H7 (cell line): ENCODE measurements around the gene ITGA11. TPM values are rescaled to one million over a fixed set of nuclear protein-coding genes. Genes with fewer than 3 reads are reported as not detected.

Experiments
- DNase-seq: peaks from one replicate; pipeline ENCODE4 v3.0.0; 2012
- H3K27me3 ChIP-seq: 2 replicates; pipeline ENCODE4 v1.6.0; 2011; ENCODE audit warnings: mild to moderate bottlenecking, low read length; ENCODE audit not compliant: control insufficient read depth, insufficient read depth
- H3K36me3 ChIP-seq: replicated peaks from 2 replicates; pipeline ENCODE4 v1.5.1; 2011; ENCODE audit warnings: low read length; ENCODE audit not compliant: control insufficient read depth, insufficient read depth
- H3K4me3 ChIP-seq: 2 replicates; pipeline ENCODE4 v1.5.1; 2011; ENCODE audit warnings: low read depth, mild to moderate bottlenecking, control low read depth, low read length, moderate library complexity; ENCODE audit not compliant: insufficient read depth
- total RNA-seq: library from RNA; depleted of rRNA; stranded (reverse); fragments of >200 nt; shearing (Covaris generic); gene quantifications from 2 replicates; pipeline ENCODE4 v1.2.3, GENCODE V29; 2014

ITGA11 gene
- total RNA-seq, 1 experiment from 2014 or later = 0.03 TPM

DNA sequence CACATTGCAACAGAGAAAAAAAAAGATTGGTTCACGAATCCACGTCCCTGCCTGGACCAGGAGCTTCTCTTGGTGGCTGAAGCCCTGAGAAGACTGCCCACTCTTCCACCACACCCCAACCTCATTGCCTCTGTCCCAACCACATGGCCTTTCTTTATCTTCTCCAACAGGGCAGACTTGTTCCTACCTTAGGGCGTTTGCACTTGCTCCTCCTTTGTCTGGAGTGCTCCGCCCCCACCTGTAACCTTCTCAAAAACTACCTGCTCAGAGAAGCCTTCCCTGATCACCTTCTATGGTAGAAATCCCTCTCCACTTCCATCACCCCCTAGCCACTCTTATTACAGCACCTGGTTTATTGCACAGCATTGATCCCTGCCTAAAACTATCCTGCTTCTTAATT is 64.7 kb downstream of the ITGA11 start:
- Histone ChIP-seq H3K4me3 (no peak overlapping the region), H3K36me3 (no peaks in the 10 kb centered on the region), H3K27me3 (no peaks in the 10 kb centered on the region; the same call in none of the 2 replicates)
- DNase-seq = no peak

DNA sequence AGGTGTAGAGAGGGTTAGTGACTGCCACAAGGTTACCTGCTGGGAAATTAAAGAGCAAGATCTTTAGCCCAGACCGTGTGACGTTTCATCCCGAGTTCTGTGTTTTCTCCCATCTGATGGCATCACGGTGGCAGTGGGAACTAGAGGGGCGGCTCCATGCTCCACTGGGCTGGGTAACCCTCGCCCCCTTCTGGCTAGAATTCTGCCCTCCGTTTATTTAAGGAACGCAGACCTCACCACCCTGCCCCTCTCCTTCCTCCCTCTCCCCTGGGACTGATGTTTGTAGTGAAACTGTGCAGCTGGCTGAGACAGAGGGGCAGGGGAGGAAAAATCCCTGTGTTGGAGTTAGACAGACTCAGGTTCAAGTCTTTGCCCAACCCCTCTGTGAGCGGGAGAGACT is 65.6 kb downstream of the ITGA11 start:
- Histone ChIP-seq H3K36me3 (no peaks in the 10 kb centered on the region), H3K27me3 (no peaks in the 10 kb centered on the region; the same call in none of the 2 replicates), H3K4me3 (no peak overlapping the region)
- DNase-seq = peak; percentile 86

DNA sequence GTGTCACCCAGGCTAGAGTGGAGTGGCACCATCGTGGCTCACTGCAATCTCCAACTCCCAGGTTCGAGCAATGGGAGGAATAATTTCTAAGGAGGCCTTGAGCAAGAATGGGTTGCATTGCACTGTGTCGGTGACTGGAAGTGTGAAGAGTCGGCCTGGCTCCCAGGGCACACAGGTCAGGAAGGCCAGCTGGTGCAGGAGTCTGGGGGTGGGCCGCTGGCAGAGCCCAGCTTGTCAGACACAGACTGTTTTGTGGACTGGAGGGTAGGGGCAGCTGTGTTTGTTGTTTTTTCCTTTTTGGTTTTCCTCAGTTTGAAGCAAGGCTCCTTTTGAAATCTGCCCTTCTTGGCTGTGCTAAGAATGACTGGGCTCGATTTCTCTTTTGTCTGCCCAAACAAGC is 66.2 kb downstream of the ITGA11 start:
- DNase-seq = no peak
- H3K27me3 ChIP-seq = no peaks in the 10 kb centered on the region; the same call in none of the 2 replicates

DNA sequence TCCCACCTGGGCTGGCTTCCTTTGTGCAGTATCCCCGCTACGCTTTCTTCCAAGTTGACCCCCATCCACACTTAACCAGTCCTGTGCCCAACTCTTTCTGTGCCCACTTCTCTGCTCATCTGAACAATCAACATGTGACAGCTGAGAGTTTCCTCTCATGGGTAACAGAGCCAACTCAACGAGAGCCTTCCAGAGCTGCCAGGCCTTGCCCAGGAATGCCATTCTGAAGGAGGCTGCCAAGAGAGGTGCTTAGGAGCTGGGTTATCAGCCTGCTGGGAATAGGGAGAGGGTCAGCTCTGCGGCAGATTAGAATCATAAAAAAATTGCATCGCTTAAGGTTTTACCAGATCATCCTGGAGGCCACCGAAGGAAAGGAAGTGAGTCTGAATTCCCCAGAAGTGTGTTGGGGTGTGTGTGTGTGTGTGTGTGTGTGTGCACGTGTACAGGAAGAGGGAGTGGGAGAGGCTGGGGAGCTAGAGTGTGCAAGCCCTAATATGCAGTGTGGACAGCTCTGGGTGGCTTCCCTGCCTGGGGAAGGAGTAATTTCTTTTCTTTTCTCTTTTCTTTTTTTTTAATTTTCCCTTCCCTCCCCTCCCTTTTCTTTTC is 66.7 kb downstream of the ITGA11 start:
- Histone ChIP-seq H3K27me3 (no peaks in the 10 kb centered on the region; the same call in none of the 2 replicates), H3K36me3 (no peaks in the 10 kb centered on the region), H3K4me3 (no peak overlapping the region)
- DNase-seq = no peak

More for the DNA sequence above, 66.2 kb downstream of the ITGA11 start:
- Histone ChIP-seq H3K36me3 (no peaks in the 10 kb centered on the region), H3K4me3 (no peak overlapping the region)

DNA sequence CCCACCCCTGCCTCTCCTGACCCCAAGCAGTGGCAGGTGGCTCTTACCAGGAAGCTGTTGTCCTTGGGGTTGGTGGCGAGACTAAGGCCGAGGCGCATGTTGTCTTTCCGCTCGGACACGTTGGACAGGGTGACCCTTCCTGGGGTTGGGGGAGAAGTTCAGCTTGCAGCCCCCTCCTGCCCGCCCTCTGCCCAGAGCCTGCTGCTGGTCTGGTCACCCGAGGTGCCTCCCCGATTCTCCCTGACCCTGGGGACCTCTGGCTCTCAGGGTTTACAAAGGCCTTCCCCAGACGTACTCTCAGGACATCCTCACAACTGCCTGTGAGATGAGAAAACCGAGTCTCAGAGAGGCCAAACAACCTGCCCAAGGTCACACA is 67.3 kb downstream of the ITGA11 start:
- Histone ChIP-seq H3K4me3 (no peak overlapping the region), H3K36me3 (no peaks in the 10 kb centered on the region), H3K27me3 (no peaks in the 10 kb centered on the region; the same call in 1 of the 2 replicates)

DNA sequence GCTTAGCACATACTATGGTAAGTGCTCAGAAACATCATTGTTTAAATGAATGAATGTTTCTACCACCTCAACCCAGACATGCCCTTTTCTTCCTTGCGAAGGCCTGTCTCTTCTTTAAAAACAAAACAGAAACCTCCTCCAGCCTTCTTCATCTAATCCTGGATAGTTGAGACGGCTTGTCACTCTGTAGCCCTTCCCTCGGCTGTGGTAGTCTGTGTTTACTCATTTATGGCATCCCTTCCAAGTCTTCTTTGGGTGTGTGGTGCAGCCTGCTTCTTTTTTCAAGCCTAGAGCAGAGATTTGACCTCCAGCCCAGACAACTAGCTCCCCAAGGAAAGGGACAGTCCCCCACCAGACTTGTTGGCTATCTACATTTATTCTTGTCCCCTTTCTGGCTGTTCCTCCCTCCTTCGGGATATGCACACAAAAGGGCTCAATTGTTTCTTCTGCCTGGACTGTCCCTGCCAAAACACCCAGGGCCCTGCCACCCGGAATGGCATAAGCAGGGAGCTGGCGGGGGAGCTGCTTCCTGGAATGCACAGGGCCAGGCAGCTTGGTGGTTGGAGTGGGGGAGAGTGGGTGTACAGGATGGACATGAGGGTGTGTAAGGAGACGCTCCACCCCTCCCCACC is 67.8 kb downstream of the ITGA11 start:
- no peak overlapping the region for H3K4me3 ChIP-seq
- H3K27me3 ChIP-seq = no peaks in the 10 kb centered on the region; the same call in 1 of the 2 replicates
- DNase-seq = no peak
- H3K36me3 ChIP-seq = no peaks in the 10 kb centered on the region

More for the DNA sequence above, 67.3 kb downstream of the ITGA11 start:
- no peak for DNase-seq

DNA sequence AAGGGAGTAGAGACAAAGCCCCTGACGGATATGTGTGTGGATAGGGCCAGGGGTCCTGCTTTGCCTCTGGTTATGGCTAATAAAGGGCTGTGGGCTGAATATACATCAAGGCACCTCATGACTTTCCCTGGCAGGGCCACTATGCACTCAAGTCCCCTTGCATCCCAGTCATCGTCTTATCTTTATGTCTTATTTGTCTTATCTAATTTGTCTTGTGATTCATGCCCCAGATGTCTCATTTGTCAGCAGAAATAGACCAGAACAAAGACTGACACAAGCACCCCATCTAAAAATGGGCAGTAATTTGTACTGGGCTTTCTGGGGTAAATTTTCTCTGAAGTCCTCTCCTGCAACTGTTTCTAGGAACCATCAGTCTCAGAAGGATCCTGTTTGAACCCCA is 68.6 kb downstream of the ITGA11 start:
- no peaks in the 10 kb centered on the region; the same call in 1 of the 2 replicates for H3K27me3 ChIP-seq
- DNase-seq = no peak
- no peaks in the 10 kb centered on the region for H3K36me3 ChIP-seq
- no peak overlapping the region for H3K4me3 ChIP-seq

DNA sequence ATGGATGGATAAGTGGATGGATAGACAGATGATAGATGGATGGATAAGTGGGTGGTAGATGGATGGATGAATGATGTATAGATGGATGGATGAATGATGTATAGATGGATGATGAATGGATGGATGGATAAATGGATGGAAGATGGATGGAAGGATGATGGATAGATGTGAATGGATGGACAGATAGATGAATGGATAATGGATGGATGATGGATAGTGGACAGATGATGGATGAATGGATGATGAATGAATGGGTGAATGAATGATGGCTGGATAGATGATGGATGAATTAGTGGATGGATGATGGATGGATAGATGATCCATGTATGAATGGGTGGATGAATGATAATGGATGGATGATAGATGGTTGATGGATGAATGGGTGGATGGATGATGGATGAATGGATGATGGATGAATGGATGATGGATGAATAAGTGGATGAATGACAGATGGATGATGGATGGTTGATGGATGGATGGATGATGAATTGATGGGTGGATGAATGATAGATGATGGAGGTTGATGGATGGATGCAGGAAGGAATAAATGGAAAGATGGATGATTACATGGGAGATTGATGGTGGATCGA is 69.3 kb downstream of the ITGA11 start:
- no peaks in the 10 kb centered on the region; the same call in 1 of the 2 replicates for H3K27me3 ChIP-seq
- H3K4me3 ChIP-seq = no peak overlapping the region
- no peak for DNase-seq
- H3K36me3 ChIP-seq = no peaks in the 10 kb centered on the region

DNA sequence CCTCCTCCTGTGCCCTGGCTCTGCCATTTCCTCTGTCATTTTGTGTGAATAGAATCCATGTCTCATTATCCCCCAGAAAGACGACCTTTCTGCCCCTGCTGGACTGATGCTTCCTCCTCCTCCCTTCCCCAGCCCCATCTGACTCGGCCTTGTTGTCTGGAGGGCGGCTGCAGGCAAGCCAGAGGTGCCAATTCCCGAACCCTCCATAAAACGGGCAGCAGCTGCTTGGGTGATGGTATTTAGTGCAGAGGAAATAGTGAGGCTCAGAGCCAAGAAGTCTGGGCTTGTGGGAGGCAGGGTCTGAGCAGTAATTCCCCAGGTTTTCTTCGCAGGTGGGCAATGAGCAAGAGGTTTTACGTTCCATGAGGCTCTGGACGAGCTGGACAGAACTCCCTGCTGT is 71.2 kb downstream of the ITGA11 start:
- Histone ChIP-seq H3K27me3 (no peaks in the 10 kb centered on the region), H3K36me3 (no peaks in the 10 kb centered on the region)
- no peak for DNase-seq

DNA sequence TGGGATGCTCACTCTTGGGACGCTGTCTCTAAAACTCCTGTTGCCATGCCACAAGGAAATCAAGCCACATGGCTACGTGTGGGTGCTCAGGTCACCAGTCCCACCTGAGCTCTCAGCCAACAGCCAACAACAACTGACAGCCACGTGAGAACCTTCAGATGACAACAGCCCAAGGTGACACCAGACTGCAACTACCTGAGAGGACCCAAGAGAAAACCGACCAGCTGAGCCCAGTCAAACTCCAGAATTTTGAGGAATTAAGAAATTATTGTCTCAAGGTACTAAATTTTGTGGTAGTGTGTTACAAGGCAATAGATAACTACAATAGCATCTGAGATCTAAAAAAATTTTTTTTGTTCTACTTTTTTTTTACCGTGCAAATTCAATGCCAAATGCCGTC is 75.2 kb downstream of the ITGA11 start:
- no peak for DNase-seq
- no peak overlapping the region for H3K4me3 ChIP-seq
- H3K27me3 ChIP-seq = no peaks in the 10 kb centered on the region
- no peaks in the 10 kb centered on the region for H3K36me3 ChIP-seq

More for the DNA sequence above, 71.2 kb downstream of the ITGA11 start:
- no peak overlapping the region for H3K4me3 ChIP-seq

DNA sequence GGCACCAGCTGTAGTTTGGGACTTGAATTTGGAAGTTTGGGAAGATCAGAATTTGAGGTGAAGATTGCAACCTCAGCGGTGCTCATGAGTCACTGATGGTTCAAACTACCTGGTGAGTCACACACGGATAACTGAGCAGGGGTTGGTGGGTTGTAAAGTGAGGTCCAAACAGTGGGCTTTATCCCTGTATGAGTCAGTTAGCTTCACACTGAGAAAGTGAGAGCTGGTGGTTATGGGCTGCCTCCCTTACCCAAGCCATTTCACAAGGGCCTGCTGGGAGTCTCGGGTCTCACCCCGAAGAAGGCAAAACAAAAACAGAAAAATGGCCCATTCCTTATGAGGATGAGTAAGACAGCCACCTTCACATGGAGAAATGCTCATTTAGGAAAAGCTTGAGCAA is 77.0 kb downstream of the ITGA11 start:
- no peak for DNase-seq
- H3K27me3 ChIP-seq = no peaks in the 10 kb centered on the region
- H3K36me3 ChIP-seq = no peaks in the 10 kb centered on the region
- no peak overlapping the region for H3K4me3 ChIP-seq

DNA sequence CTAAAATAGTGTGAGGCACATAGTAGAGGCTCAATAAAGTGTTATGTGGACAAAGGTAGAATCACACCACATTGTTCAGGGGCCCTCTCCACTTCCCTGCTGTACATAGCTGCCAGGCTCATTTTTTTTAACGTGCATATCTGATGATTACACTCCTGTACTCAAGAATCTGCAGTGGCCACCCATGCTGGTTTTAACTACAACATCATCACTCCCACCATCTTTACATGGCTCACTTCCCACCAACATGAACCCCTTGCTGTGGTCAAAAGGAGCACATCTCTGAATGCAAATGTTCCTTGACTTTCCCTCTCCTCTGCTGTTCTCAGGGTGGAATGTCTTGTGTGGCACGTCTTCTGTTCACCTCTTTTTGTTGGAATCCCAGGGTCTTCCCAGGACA is 77.7 kb downstream of the ITGA11 start:
- DNase-seq = no peak
- no peak overlapping the region for H3K4me3 ChIP-seq
- no peaks in the 10 kb centered on the region for H3K27me3 ChIP-seq
- H3K36me3 ChIP-seq = no peaks in the 10 kb centered on the region

DNA sequence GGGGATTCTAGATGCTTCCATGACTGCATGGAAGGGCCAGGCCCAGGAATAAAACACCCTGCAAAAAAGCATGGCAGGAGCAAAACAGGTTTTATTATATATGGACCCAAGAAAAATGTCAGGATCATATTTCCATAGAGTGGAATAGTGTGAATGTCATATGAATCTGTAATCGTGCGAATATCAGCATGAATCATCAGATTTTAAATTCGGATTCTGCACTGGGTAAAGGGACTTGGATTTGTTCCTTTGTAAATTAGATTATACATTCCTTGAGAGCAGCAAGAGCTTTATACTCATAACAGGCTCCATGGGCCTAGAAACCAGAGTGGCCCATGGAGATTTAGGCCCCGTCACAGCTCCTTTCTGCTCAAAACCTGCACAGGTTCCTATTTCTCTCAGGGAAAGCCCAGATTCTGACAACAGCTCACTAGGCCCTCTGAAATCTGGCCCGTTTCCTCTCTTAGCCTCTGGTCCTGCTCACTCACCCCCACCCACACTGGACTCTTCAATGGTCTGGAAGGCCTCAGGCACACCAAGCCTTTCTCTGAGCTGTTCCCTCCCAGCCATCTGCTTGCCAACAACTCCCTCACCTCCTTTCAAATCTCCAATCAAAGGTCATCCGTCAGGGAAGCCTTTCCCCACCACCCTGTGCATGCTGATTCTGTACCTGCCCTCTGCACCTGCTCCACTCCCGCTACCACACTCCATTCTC is 78.4 kb downstream of the ITGA11 start:
- no peak for DNase-seq
- Histone ChIP-seq H3K4me3 (no peak overlapping the region), H3K27me3 (no peaks in the 10 kb centered on the region), H3K36me3 (no peaks in the 10 kb centered on the region)

DNA sequence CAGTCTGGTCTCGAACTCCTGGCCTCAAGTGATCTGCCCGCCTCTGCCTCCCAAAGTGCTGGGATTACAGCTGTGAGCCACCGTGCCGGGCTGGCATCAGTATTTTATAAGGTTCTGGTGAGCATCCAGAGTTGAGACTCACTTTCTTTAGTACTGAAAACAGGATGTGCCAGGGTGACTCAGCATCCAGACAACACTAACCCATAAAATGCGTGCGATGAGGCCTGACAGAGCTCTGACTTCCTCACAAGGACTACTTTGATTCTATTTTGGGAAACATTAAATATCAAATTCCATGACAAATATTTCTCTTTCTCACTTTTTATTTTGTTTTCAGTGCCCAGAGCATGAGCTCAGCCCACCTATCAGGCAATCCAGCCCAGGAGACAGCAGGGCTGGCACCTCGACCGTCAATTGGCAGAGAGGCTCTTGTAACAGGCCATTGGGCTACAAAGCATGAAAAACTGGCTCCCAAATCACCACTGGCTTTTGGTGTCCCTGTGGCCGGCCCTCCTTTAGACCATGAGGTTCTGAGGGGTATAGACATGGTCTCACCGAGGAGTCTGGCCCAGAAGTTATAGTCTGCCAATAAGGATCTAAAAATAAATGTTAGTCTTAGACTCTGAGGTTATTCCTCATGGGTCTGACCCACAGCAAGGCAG is 79.4 kb downstream of the ITGA11 start:
- H3K36me3 ChIP-seq = no peaks in the 10 kb centered on the region
- DNase-seq = no peak
- H3K4me3 ChIP-seq = no peak overlapping the region

More for the DNA sequence above, 79.4 kb downstream of the ITGA11 start:
- no peaks in the 10 kb centered on the region for H3K27me3 ChIP-seq
